GDM1 (cell line): ENCODE results near the gene EML3.
A peak's percentile ranks its signal among the peaks of the same experiment; 100 is the strongest.
"Not testable (repeated sequence)": the region's sequence is repeated elsewhere in the genome, so short reads cannot be mapped to it uniquely, and the experiment has no call there.

Source experiments
- DNase-seq: peaks from one replicate; lab custom pipeline; 2025; lab: John Stamatoyannopoulos, UW

Gene EML3

GRCh38 chr11:62573592-62574362 lies 38.8 kb downstream of the EML3 start, which contains the start of gene EEF1G:
Gene EEF1G, minus strand, starts transcription at chr11:62573891. Its CDS starts 49 bp downstream, at chr11:62573842.
- peak; percentile 99 for DNase-seq

- no peak for DNase-seq
Measured at GRCh38 chr11:62573006-62573591, 39.5 kb downstream of the EML3 start.

GRCh38 chr11:62572431-62572830 lies 40.1 kb downstream of the EML3 start:
- DNase-seq: no peak

GRCh38 chr11:62571493-62571892 lies 41.1 kb downstream of the EML3 start:
- not testable (repeated sequence) for DNase-seq

GRCh38 chr11:62570903-62571302 lies 41.7 kb downstream of the EML3 start:
- DNase-seq: not testable (repeated sequence)

- DNase-seq: no peak
Measured at GRCh38 chr11:62569611-62570010, 43.0 kb downstream of the EML3 start.

- DNase-seq: no peak
Measured at GRCh38 chr11:62567018-62567633, 45.4 kb downstream of the EML3 start.

- DNase-seq: no peak
Measured at GRCh38 chr11:62566247-62566646, 46.3 kb downstream of the EML3 start.

- no peak for DNase-seq
Measured at GRCh38 chr11:62565100-62565802, 47.3 kb downstream of the EML3 start.

- DNase-seq: not testable (repeated sequence)
Measured at GRCh38 chr11:62561677-62562230, 50.8 kb downstream of the EML3 start.

GRCh38 chr11:62560566-62561103 lies 51.9 kb downstream of the EML3 start:
- DNase-seq: peak; percentile 46

GRCh38 chr11:62559626-62560025 lies 52.9 kb downstream of the EML3 start:
- DNase-seq: not testable (repeated sequence)

- DNase-seq: no peak
Measured at GRCh38 chr11:62559204-62559603, 53.4 kb downstream of the EML3 start.

- DNase-seq: no peak
Measured at GRCh38 chr11:62558669-62559068, 53.9 kb downstream of the EML3 start.

- peak; percentile 71 for DNase-seq
Measured at GRCh38 chr11:62556875-62557631, 55.5 kb downstream of the EML3 start.

- DNase-seq: peak; percentile 94
Measured at GRCh38 chr11:62556108-62556874, 56.3 kb downstream of the EML3 start.

GRCh38 chr11:62555464-62556107 lies 57.0 kb downstream of the EML3 start:
- DNase-seq: peak; percentile 36

- no peak for DNase-seq
Measured at GRCh38 chr11:62554387-62555167, 58.0 kb downstream of the EML3 start.

- no peak for DNase-seq
Measured at GRCh38 chr11:62553839-62554361, 58.7 kb downstream of the EML3 start.
